Measurements from ENCODE around the gene IL36RN.

Gene IL36RN

DNA sequence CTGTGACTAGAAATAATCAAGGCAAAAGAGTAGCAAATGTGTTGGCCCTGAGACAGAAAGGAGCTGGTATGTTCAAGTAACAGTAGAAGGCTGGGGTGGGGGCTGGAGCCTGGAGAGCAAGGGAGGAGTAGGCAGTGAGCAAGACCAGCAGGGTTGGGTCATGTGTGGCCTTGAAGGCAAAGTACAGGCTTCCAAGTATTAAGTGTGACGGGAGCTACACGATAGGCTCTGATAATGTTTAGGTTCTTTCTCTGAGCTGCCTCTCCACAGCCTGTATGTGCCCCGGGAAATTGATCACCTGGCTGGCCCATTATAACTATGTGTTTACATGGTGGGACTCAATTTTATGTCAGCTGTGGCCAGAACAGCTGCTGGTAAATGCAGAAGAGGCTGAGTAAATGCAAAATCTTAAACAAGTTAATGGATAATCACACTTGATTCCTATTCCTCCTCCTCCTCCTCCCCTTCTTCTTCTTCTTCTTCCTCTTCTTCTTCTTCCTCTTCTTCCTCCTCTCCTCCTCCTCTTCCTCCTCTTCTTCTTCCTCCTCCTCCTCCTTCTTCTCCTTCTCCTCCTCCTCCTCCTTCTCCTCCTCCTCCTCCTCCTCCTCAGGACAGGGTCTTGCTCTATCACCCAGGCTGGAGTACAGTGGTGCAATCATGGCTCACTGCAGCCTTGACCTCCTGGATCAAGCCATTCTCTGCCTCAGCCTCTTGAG lies 18.1 kb downstream of the IL36RN start:
- TF ChIP-seq, protein P1, sequence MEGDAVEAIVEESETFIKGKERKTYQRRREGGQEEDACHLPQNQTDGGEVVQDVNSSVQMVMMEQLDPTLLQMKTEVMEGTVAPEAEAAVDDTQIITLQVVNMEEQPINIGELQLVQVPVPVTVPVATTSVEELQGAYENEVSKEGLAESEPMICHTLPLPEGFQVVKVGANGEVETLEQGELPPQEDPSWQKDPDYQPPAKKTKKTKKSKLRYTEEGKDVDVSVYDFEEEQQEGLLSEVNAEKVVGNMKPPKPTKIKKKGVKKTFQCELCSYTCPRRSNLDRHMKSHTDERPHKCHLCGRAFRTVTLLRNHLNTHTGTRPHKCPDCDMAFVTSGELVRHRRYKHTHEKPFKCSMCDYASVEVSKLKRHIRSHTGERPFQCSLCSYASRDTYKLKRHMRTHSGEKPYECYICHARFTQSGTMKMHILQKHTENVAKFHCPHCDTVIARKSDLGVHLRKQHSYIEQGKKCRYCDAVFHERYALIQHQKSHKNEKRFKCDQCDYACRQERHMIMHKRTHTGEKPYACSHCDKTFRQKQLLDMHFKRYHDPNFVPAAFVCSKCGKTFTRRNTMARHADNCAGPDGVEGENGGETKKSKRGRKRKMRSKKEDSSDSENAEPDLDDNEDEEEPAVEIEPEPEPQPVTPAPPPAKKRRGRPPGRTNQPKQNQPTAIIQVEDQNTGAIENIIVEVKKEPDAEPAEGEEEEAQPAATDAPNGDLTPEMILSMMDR (IDR thresholded peaks at IDR 0.05; ENCODE audit: extremely low read depth, insufficient read depth, missing control alignments), result no peak
- in situ Hi-C loops (cut with MboI; ENCODE audit: low pct_unique_long_range_greater_than_20kb, low sequenced_read_pairs, unreplicated experiment), result no loop called here
- no peak for DNase-seq (ENCODE audit: low spot score)

DNA sequence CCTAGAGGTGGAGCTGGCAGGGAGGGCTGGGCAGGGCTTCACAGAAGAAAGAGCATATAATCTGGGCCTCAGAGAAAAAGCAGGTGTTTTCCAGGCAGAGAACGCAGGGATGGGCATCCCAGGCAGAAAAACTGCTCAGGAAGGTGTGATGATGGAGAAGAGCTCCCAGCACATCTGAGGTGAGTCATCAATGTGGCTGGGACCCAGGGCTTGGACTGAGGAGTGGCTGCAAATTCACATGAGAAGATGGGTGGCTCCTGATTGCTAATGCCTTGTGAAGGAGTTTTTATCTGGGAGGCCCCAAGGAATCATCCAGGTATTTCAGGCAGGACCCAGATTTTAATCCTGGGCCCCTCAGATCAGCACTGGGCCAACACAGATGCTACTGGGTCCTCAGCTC lies 18.9 kb downstream of the IL36RN start:
- TF ChIP-seq, protein P1 (IDR thresholded peaks at IDR 0.05; ENCODE audit: extremely low read depth, insufficient read depth, missing control alignments), result no peak
- no peak for DNase-seq (ENCODE audit: low spot score)
- in situ Hi-C loops (cut with MboI; ENCODE audit: low pct_unique_long_range_greater_than_20kb, low sequenced_read_pairs, unreplicated experiment), result no loop called here

DNA sequence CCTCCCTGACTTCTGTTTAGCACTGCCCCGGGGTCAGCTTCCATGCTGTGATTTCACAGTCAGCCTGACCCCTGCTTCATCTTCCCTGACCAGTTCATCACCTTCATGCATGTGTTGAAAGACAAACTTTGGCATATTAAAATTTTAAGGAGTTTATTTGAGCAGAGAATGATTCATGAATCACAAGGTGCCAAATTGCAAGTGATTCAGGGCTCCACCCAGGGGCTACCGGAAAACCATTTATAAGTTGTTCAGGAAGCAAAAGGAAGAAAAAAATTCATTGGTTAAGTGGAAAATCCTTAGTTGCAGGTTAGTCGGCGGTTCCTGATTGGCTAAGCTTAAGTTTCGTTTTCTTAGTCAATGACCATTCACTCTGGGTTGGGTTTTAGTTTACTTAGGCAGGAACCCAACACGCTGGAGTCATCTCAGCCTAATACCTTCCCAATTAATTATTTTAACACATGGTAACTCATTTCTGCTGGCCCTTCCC lies 19.4 kb downstream of the IL36RN start:
- in situ Hi-C loops (cut with MboI; ENCODE audit: low pct_unique_long_range_greater_than_20kb, low sequenced_read_pairs, unreplicated experiment), result no loop called here
- DNase-seq (ENCODE audit: low spot score), result no peak
- TF ChIP-seq, protein P1 (IDR thresholded peaks at IDR 0.05; ENCODE audit: extremely low read depth, insufficient read depth, missing control alignments), result no peak

DNA sequence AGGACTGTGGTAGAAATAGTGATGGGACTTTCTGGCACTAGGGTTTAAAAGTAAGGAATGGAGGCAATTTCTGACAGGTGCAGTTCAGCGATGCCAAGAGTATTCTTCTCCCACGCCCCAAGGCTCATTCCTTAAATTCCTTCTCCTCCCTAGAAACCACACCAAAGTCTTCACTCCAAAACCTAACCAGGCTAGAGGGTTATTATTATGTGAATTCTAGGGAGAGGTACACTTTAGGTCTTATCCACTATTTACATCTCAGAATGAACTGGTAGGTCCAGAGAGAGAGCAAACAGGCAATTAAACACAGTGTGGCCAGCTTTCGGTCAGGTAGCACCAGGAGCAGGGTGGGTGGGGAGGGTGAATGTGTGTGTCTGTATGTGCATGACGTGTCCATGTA lies 20.1 kb downstream of the IL36RN start:
- TF ChIP-seq, protein P1 (IDR thresholded peaks at IDR 0.05; ENCODE audit: extremely low read depth, insufficient read depth, missing control alignments), result no peak
- DNase-seq (ENCODE audit: low spot score), result no peak
- in situ Hi-C loops (cut with MboI; ENCODE audit: low pct_unique_long_range_greater_than_20kb, low sequenced_read_pairs, unreplicated experiment), result no loop called here

DNA sequence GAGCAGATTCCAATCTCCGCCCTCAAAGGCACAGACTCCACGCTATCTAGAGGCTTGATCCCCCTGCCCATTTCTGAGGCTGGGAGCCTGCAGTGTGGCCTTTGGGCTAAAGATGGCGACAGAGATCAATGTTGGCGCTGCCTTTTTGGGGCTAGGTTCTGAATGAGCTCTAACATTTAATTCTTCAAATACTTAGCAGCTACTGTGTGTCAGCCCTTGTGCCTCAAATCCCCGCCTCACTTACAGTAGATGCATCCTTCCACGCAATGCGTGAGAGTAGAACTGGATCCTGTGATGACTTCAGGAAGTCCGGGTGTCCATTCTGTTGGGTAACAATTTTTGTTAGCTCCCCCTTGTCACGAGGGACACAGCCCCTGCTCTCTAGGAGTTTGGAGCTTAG lies 21.1 kb downstream of the IL36RN start:
- in situ Hi-C loops (cut with MboI; ENCODE audit: low pct_unique_long_range_greater_than_20kb, low sequenced_read_pairs, unreplicated experiment), result loop anchor here (10.0 kb wide), 1 partner anchor 125 kb away; no protein-coding TSS in a partner anchor
- TF ChIP-seq, protein P1 (IDR thresholded peaks at IDR 0.05; ENCODE audit: extremely low read depth, insufficient read depth, missing control alignments), result peak; percentile 92
- peak; percentile 46 for DNase-seq (ENCODE audit: low spot score)

DNA sequence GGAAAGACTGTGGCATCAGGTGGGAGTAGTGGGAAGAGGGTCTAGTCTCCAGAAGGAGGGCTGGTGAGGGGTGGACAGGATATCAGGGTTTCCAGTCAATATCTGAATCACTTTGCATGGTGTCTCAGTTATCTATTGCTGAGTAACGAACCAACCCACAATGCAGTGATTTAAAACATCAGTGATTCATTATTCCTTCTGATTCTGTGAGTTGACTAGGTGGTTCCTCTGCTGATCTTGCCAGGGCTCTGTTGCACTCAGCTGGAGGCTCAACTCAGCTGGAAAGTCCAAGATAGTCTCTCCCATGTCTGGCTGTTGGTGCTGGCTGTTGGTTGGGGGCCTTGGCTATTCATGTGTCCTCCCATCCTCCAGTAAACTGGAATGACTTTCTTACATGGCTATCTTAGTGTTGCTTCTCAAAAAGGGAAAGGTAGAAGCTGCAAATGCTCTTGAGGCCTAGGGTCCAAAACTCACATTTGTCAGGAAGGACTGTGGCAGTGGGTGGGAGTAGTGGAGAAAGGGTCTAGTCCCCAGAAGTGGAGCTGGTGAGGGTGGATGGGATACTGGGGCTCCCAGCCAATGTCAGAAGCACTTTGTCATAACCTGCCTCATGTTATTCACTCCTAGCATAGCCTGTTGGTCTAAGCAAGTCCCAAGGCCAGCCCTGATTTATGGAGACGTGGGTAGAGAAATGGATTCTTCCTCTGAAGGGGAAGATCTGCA lies 22.7 kb downstream of the IL36RN start:
- TF ChIP-seq, protein P1 (IDR thresholded peaks at IDR 0.05; ENCODE audit: extremely low read depth, insufficient read depth, missing control alignments), result no peak
- no peak for DNase-seq (ENCODE audit: low spot score)
- in situ Hi-C loops (cut with MboI; ENCODE audit: low pct_unique_long_range_greater_than_20kb, low sequenced_read_pairs, unreplicated experiment), result loop anchor here (10.0 kb wide), 1 partner anchor 123 kb away; no protein-coding TSS in a partner anchor
